Measurements from ENCODE around the gene TP53I11.

Gene TP53I11

DNA sequence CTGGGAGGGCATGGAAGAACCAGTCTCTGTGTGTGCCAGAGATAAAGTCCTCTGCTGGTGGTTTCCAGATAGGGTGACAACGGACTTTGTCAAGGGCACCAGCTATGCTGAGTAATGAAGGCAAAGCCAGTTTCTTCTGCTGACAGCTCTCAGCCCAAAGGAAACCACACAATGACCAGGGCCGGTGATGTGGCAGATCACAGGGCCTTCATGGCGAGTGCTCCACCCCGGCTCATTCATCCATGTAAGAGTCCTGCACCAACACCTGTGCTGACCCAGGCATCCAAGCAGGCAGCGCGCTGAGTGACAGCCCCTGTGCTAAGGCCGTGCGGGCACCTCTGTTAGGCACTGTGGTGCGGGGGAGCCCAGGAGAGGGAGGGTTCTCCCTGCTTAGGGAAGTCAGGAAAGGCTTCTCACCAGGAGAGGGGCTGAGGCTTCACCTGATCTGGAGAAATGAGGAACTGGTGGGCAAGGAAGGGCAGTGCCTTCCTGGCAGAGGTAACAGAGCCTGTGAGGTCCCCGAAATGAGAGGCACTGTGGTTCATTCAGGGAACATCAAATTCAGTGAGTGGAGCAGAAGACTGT, 33.8 kb downstream of the TP53I11 start:
- Histone ChIP-seq H3K27me3 (ENCODE audit: low read depth) (no peaks in the 10 kb centered on the region), H3K36me3 (replicated peaks) (no peaks in the 10 kb centered on the region), H3K4me3 (no peak overlapping the region), H3K9me3 (no peaks in the 10 kb centered on the region), H3K4me1 (no peaks in the 10 kb centered on the region)
- no peak for DNase-seq (ENCODE audit: low spot score in 2 of 2)
- in situ Hi-C loops (cut with MboI; ENCODE audit: low sequenced_read_pairs) = no loop called here

DNA sequence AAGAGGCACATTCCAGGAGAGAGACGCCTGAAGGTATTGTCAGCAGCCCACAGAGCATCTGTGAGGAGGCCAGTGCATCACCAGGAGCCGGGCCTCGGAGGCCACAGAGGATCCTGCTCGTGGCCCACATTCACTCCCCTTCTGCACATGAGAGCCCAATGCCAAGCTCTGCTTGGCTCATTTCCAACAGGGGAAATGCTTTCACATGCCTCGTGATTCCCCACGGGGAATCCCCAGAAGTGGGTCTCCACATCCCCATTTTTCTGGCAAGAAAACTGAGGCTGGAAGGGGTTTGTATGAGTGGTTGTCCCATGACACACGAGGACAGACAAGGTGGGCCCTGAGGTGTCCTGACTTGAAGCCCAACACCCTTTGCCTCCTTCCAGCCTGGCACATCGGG, 34.4 kb downstream of the TP53I11 start:
- Histone ChIP-seq H3K9me3 (no peaks in the 10 kb centered on the region), H3K36me3 (replicated peaks) (no peaks in the 10 kb centered on the region), H3K27me3 (ENCODE audit: low read depth) (no peaks in the 10 kb centered on the region), H3K4me3 (no peak overlapping the region), H3K4me1 (no peaks in the 10 kb centered on the region)
- in situ Hi-C loops (cut with MboI; ENCODE audit: low sequenced_read_pairs) = no loop called here
- no peak for DNase-seq (ENCODE audit: low spot score in 2 of 2)

DNA sequence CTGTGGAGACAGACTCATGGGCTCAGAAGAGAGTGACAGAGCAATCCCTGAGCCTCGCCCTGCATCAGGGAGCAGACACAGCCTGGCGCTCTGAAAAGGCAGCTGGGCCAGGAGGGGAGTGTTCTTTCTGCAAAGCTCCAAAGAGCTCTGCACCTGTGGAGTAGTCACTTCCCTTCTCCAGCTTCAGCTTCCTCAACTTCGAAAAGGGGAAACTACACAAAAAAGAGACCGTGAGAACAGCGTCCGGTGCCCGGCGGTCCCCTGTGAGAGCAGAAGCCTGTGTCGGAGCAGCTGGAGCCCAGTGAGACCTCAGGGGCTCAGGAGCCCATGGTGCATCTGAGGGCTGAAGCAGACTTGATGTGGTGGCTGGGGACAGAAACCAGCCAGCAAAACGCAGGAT, 35.1 kb downstream of the TP53I11 start:
- Histone ChIP-seq H3K4me3 (no peak overlapping the region), H3K27me3 (ENCODE audit: low read depth) (no peaks in the 10 kb centered on the region), H3K36me3 (replicated peaks) (no peaks in the 10 kb centered on the region), H3K9me3 (no peaks in the 10 kb centered on the region), H3K4me1 (no peaks in the 10 kb centered on the region)
- no peak for DNase-seq (ENCODE audit: low spot score in 2 of 2)
- in situ Hi-C loops (cut with MboI; ENCODE audit: low sequenced_read_pairs) = no loop called here

DNA sequence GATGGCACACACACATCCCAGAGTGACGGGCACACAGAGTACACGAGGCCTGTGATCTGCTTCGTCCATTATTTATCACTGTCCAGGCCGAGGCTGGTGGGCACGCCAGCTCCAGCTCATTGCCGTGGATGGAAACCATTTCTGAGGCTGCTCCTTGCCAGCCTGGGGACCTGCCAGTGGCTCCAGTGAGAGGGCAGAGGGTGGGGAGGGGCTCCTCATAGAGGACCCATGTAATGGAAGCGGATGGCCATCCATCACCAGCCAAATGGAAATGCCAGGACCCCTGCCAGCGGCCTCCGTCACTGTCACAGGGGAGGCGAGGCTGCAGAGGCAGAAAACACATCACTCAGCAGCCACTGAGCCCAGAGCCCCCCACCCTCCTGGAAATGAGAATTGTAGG, 35.7 kb downstream of the TP53I11 start:
- no peak for DNase-seq (ENCODE audit: low spot score in 2 of 2)
- no peaks in the 10 kb centered on the region for H3K27me3 ChIP-seq (ENCODE audit: low read depth)
- H3K9me3 ChIP-seq = no peaks in the 10 kb centered on the region
- H3K4me1 ChIP-seq = no peaks in the 10 kb centered on the region
- no peak overlapping the region for H3K4me3 ChIP-seq
- no peaks in the 10 kb centered on the region for H3K36me3 ChIP-seq (replicated peaks)
- in situ Hi-C loops (cut with MboI; ENCODE audit: low sequenced_read_pairs) = no loop called here

DNA sequence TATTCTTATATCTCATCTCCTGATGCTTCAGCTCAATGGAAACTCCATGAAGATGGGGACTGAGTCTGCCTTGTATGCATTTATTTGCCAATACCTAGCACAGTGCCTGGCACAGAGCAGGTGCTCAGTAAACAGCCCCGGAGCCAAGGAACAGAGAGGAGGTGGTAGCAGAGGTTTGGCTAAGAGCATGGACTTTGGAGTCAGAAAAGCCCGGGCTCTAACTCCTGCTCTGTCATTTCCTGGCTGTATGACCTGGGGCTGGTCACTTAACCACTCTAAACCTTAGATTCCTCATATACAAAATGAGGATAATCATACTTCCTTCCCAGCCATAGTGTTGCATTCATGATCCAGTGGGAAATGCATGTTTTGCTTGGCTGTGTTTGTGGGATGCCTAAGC, 36.6 kb downstream of the TP53I11 start:
- in situ Hi-C loops (cut with MboI; ENCODE audit: low sequenced_read_pairs) = no loop called here
- DNase-seq (ENCODE audit: low spot score in 2 of 2) = no peak
- H3K4me1 ChIP-seq = no peaks in the 10 kb centered on the region
- no peaks in the 10 kb centered on the region for H3K27me3 ChIP-seq (ENCODE audit: low read depth)
- H3K36me3 ChIP-seq (replicated peaks) = no peaks in the 10 kb centered on the region
- H3K4me3 ChIP-seq = no peak overlapping the region
- no peaks in the 10 kb centered on the region for H3K9me3 ChIP-seq

DNA sequence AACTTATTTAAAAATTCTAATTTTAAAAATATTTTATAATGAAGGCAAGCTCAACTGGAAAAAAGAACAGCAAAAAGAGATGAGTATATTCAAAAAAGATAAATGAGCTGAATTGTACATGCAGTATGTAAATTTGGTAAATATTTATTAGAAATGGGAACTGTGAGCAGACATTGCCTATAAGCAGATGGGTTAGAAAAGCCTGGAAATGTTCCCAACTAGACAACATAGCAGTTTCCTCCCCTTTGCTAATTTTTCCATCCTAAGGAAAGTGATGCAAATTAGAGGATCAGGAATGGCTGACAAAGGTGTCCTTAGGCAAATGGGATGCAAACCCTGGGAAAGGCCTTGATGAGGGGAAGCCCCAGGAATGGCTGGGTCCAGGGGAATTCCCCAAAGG, 37.2 kb downstream of the TP53I11 start:
- Histone ChIP-seq H3K4me1 (no peaks in the 10 kb centered on the region), H3K27me3 (ENCODE audit: low read depth) (no peaks in the 10 kb centered on the region), H3K9me3 (no peaks in the 10 kb centered on the region), H3K4me3 (no peak overlapping the region), H3K36me3 (replicated peaks) (no peaks in the 10 kb centered on the region)
- no peak for DNase-seq (ENCODE audit: low spot score in 2 of 2)
- in situ Hi-C loops (cut with MboI; ENCODE audit: low sequenced_read_pairs) = no loop called here

DNA sequence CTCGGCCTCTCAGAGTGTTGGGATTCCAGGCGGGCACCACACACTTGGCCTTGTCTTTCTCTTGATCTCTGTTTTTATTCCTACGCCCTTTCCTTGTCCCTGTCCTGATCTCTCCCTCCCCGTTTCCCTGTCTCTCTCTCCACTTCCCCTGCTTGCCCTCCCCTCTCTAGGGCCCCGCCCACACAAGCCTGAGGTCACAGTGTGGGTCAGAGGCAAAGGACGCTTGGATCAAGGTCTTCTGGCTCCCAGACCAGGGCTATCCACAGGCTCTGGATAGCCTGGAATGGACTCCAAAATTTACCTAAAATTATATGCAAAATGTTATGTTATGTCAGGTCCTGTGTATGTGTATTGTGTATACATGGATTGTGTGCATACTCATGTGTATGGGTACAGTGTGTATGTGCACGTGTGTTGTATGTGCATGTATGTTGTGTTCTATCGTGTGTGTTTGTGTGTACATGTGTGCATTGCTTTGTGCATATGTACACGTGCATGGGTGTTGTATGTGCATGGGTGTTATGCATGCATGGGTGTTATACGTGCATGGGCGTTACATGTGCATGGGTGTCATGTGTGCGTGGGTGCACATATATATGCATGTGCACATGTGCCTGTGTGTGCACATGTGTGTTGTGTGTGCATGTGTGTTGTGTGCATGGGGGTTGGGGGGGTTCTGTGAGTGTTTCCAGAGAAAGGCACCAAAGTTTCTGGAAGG, 38.3 kb downstream of the TP53I11 start:
- no peaks in the 10 kb centered on the region for H3K4me1 ChIP-seq
- no peaks in the 10 kb centered on the region for H3K9me3 ChIP-seq
- in situ Hi-C loops (cut with MboI; ENCODE audit: low sequenced_read_pairs) = no loop called here
- H3K4me3 ChIP-seq = no peak overlapping the region
- no peak for DNase-seq (ENCODE audit: low spot score in 2 of 2)
- no peaks in the 10 kb centered on the region for H3K36me3 ChIP-seq (replicated peaks)
- H3K27me3 ChIP-seq (ENCODE audit: low read depth) = no peaks in the 10 kb centered on the region

DNA sequence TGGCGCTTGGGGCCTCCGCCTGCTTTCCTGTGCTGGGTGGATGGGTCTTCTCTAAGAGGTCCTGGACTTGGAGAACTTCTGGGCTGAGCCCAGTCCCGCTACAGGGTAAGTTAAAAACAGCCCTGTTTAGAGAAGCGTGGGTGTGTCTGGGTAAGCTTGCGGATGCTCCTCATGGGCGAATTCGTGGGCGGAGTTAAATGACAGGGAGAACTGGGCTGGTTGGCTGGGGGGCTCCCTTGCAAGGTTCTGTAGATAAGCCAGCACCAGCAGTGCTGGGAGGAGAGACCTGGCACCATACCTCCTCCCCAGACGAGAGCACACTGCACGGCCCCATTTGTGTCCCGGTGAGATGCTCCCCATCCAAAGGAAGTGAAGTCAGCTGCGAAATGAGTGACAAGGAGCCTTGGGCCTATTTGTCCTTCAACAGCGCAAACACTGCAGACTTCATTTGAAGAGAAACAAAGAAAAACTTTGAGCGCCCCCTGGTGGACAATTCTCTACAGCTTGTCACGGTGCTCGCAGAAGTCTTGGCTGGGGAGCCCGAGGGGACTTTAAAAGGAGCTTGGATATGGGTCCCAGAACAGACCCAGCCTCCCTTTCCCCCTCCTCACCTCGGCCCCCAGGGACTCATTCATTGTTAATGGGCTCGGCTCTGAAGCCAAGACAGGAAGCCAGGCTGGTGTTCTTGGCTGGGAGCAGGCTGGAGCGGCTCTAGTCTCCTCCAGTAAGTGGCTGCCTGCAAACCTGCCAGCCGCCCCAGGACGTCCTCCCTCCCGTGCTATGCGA, 39.5 kb downstream of the TP53I11 start:
- peak; percentile 74 to 94 for DNase-seq (ENCODE audit: low spot score in 2 of 2)
- no peaks in the 10 kb centered on the region for H3K27me3 ChIP-seq (ENCODE audit: low read depth)
- no peaks in the 10 kb centered on the region for H3K9me3 ChIP-seq
- no peak overlapping the region for H3K4me3 ChIP-seq
- H3K36me3 ChIP-seq (replicated peaks) = no peaks in the 10 kb centered on the region
- H3K4me1 ChIP-seq = no peaks in the 10 kb centered on the region
- in situ Hi-C loops (cut with MboI; ENCODE audit: low sequenced_read_pairs) = no loop called here

DNA sequence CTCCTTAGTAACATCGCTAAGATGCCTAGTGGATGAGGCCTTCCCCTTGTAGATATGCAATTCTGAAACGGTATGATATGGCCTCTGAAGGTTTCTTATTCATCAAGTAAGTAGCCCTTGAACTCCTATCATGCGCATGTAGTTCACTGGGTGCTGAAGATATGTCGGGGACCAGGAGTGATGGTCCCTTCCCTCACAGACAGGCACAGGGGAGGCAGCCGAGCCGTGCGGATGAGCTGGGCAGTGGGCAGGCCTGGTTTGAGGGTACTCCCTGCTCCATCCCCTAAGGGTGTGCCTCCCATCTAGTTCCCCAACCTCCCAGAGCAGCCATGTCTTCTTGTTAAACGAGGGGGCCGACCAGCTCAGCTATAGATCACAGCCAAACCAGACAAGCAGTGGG, 40.1 kb downstream of the TP53I11 start:
- Histone ChIP-seq H3K4me1 (no peaks in the 10 kb centered on the region), H3K36me3 (replicated peaks) (no peaks in the 10 kb centered on the region), H3K4me3 (no peak overlapping the region), H3K9me3 (no peaks in the 10 kb centered on the region), H3K27me3 (ENCODE audit: low read depth) (no peaks in the 10 kb centered on the region)
- in situ Hi-C loops (cut with MboI; ENCODE audit: low sequenced_read_pairs) = no loop called here
- no peak for DNase-seq (ENCODE audit: low spot score in 2 of 2)

DNA sequence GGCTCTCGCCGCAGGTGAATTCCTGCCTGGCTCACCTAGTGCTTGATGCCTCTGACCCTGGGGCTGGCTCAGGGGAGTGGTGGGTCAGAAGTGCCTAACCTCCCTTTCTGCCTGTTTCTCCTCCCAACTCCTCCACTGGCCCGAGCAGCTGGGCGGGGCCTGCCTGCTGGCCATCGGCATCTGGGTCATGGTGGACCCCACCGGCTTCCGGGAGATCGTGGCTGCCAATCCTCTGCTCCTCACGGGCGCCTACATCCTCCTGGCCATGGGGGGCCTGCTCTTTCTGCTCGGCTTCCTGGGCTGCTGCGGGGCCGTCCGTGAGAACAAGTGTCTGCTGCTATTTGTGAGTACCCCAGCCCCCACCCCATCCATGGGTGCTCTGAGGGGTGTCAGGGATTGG, 41.1 kb downstream of the TP53I11 start:
- no peaks in the 10 kb centered on the region for H3K4me1 ChIP-seq
- DNase-seq (ENCODE audit: low spot score in 2 of 2) = no peak
- H3K36me3 ChIP-seq (replicated peaks) = no peaks in the 10 kb centered on the region
- in situ Hi-C loops (cut with MboI; ENCODE audit: low sequenced_read_pairs) = no loop called here
- H3K4me3 ChIP-seq = no peak overlapping the region
- H3K27me3 ChIP-seq (ENCODE audit: low read depth) = no peaks in the 10 kb centered on the region
- H3K9me3 ChIP-seq = no peaks in the 10 kb centered on the region

DNA sequence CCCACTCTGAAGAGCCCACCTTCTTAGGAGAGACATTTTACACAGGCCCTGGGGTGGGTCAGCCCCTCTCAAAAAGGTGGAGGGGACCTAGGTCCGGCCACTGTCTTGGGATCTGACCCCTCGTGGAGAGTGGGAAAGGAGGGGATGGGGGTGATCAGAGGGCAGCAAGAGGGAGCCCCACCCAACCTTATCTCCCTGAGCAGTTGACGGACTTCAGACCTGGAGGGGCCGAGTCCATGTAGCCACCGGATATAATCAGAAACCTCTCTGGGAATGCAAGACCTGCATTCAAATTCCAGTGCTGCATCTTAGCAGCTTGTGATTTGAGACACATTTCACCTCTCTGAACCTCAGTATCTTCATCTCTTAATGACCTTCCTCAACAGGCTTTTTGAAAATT, 44.0 kb downstream of the TP53I11 start:
- no peaks in the 10 kb centered on the region for H3K27me3 ChIP-seq (ENCODE audit: low read depth)
- H3K36me3 ChIP-seq (replicated peaks) = no peaks in the 10 kb centered on the region
- in situ Hi-C loops (cut with MboI; ENCODE audit: low sequenced_read_pairs) = no loop called here
- no peak overlapping the region for H3K4me3 ChIP-seq
- H3K4me1 ChIP-seq = no peaks in the 10 kb centered on the region
- no peak for DNase-seq (ENCODE audit: low spot score in 2 of 2)
- H3K9me3 ChIP-seq = no peaks in the 10 kb centered on the region

DNA sequence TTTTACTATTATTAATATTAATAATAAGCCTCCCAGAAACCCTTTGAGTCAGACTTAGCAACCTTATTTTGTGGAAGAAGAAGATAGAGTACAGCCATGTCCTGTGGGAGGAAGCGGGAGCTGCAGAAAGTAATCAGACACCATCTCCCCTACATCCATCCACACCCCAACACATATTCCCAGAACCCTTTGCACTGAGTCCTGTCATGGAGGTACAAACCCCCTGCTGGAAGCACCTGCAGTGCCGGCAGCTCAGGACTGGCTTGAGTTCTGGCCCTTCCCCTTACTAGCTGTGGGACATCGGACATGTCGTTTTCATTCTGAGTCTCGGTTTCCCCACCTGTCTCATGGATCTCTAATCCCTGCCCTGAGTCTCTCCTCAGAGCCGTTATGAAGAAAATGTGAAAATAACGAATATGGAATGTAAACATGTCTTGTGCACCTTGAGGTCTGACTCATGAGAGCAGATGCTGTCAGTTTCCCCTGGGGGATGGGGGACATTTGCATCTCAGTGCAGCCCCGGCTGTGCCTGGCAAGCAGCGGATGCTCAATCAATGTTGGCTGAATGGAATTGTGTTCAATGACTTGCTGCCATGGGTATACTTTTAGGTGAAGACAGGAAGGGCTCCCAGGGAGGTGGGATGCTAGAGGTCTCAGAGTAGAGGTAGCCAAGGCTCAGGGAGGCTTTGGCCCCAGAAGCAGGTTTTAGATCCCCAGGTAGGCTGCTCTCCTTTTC, 45.4 kb downstream of the TP53I11 start:
- H3K27me3 ChIP-seq (ENCODE audit: low read depth) = no peaks in the 10 kb centered on the region
- no peaks in the 10 kb centered on the region for H3K9me3 ChIP-seq
- no peaks in the 10 kb centered on the region for H3K4me1 ChIP-seq
- no peaks in the 10 kb centered on the region for H3K36me3 ChIP-seq (replicated peaks)
- in situ Hi-C loops (cut with MboI; ENCODE audit: low sequenced_read_pairs) = no loop called here
- no peak for DNase-seq (ENCODE audit: low spot score in 2 of 2)
- no peak overlapping the region for H3K4me3 ChIP-seq

DNA sequence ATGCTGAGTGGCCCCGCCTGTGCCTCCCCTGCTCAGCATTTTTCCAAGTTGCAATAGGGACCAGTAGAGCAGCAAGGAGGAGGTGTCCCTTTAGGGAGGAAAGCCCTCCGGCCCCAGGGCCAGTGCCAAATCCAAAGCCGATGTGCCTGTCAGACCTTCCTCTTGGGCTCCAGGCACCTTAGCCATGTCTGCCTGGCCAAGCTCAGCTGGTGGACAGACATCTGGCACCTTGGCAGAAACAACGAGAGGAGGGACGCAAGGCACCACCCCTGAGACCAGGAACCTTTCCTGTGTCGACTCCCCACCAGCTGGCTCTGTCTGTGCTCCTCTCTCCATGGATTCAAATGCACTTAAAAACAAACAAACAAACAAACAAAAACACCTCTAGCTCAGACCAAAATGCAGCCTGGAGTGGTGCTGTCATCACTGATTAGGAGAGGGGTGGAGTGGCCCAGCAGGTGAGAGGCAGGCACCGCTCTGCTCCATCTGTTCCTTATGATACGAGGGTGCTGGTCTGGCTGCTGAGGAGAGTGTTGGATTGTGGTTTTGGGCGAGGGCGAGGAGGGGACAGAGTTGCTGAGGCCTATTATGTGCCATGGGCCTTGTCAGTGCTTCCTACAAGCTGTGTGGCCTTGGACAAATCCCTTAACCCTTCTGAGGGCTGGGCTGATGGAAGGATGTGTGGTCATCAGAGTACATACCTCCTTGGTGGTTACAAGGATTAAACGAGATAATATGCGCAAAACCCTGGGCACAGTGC, 46.2 kb downstream of the TP53I11 start:
- H3K4me3 ChIP-seq = no peak overlapping the region
- in situ Hi-C loops (cut with MboI; ENCODE audit: low sequenced_read_pairs) = no loop called here
- no peaks in the 10 kb centered on the region for H3K9me3 ChIP-seq
- no peaks in the 10 kb centered on the region for H3K27me3 ChIP-seq (ENCODE audit: low read depth)
- no peaks in the 10 kb centered on the region for H3K36me3 ChIP-seq (replicated peaks)
- H3K4me1 ChIP-seq = no peaks in the 10 kb centered on the region
- no peak for DNase-seq (ENCODE audit: low spot score in 2 of 2)
